Keratinocyte (primary cell): ENCODE results near the gene MMAB.

Experiments used
- EZH2 ChIP-seq: IDR thresholded peaks from one replicate; pipeline ENCODE4 v1.6.1; 2012; ENCODE audit warnings: inconsistent platforms, mild to moderate bottlenecking, low read length, moderate library complexity
- TF ChIP-seq, protein P1 (sequence below), 3 experiments: IDR thresholded peaks in 1 of 3; conservative IDR thresholded peaks in 1 of 3; optimal IDR thresholded peaks in 1 of 3; 2 replicates in 2 of 3; 3 replicates in 1 of 3; pipeline versions ENCODE3 to v1.5.1; 2011; ENCODE audit warnings: low read length in 3 of 3, mild to moderate bottlenecking in 3 of 3, moderate library complexity in 2 of 3, control low read depth in 1 of 3, inconsistent platforms in 1 of 3; ENCODE audit not compliant: insufficient read depth in 2 of 3; ENCODE audit errors: extremely low read depth in 1 of 3

- TF ChIP-seq, protein P1, sequence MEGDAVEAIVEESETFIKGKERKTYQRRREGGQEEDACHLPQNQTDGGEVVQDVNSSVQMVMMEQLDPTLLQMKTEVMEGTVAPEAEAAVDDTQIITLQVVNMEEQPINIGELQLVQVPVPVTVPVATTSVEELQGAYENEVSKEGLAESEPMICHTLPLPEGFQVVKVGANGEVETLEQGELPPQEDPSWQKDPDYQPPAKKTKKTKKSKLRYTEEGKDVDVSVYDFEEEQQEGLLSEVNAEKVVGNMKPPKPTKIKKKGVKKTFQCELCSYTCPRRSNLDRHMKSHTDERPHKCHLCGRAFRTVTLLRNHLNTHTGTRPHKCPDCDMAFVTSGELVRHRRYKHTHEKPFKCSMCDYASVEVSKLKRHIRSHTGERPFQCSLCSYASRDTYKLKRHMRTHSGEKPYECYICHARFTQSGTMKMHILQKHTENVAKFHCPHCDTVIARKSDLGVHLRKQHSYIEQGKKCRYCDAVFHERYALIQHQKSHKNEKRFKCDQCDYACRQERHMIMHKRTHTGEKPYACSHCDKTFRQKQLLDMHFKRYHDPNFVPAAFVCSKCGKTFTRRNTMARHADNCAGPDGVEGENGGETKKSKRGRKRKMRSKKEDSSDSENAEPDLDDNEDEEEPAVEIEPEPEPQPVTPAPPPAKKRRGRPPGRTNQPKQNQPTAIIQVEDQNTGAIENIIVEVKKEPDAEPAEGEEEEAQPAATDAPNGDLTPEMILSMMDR (optimal IDR thresholded peaks at IDR 0.05 in 1 of 3, IDR thresholded peaks at IDR 0.05 in 1 of 3, conservative IDR thresholded peaks at IDR 0.05 in 1 of 3; ENCODE audit: extremely low read depth in 1 of 3, insufficient read depth in 2 of 3, low read length in 3 of 3) = no peak
- TF ChIP-seq EZH2 = no peak
Observed at GRCh38 chr12:109527489-109528123, 45.7 kb downstream of the MMAB start.
